Endothelial cell of umbilical vein (primary cell): Measurements from ENCODE around the gene CYP19A1.

ENCODE experiments used
- CTCF ChIP-seq, 2 donors: IDR thresholded peaks; 1 replicate in 1 of 2; 2 replicates in 1 of 2; pipeline ENCODE4 v1.5.1; 2011; ENCODE audit warnings: low read length in 2 of 2, mild to moderate bottlenecking in 2 of 2, moderate library complexity in 2 of 2, control low read depth in 1 of 2, inconsistent platforms in 1 of 2, low read depth in 1 of 2; ENCODE audit not compliant: insufficient read depth in 1 of 2; ENCODE audit errors: extremely low read depth in 1 of 2
- EZH2 ChIP-seq: IDR thresholded peaks from 2 replicates; pipeline ENCODE4 v1.6.1; 2012; ENCODE audit warnings: borderline replicate concordance, low read depth, mild to moderate bottlenecking, moderate library complexity, low read length, inconsistent platforms; ENCODE audit not compliant: severe bottlenecking
- POLR2A ChIP-seq: IDR thresholded peaks from 2 replicates; pipeline ENCODE4 v1.6.1; 2012; ENCODE audit warnings: low read depth, mild to moderate bottlenecking, control low read depth, low read length
- POLR2AphosphoS5 ChIP-seq: IDR thresholded peaks from 2 replicates; pipeline ENCODE4 v1.6.1; 2012; ENCODE audit warnings: low read depth, mild to moderate bottlenecking, control low read depth, low read length, moderate library complexity; ENCODE audit not compliant: insufficient read depth

- no peak for TF ChIP-seq EZH2
- no peak for TF ChIP-seq POLR2A
- TF ChIP-seq CTCF (IDR thresholded peaks at IDR 0.05; ENCODE audit: extremely low read depth in 1 of 2, insufficient read depth in 1 of 2, low read depth in 1 of 2, low read length in 2 of 2), result no peak
- TF ChIP-seq POLR2AphosphoS5, result no peak
Observed at GRCh38 chr15:51346136-51346535, 7.7 kb upstream of the CYP19A1 start.
